ENCODE results near the gene MALAT1. TPM values are rescaled to one million over a fixed set of nuclear protein-coding genes. Genes with fewer than 3 reads are reported as not detected.
"Not testable (repeated sequence)": the region's sequence is repeated elsewhere in the genome, so short reads cannot be mapped to it uniquely, and the experiment has no call there.

Gene MALAT1
- total RNA-seq, 2 experiments from 2014 or later, result 2,463 to 2,829 TPM

DNA sequence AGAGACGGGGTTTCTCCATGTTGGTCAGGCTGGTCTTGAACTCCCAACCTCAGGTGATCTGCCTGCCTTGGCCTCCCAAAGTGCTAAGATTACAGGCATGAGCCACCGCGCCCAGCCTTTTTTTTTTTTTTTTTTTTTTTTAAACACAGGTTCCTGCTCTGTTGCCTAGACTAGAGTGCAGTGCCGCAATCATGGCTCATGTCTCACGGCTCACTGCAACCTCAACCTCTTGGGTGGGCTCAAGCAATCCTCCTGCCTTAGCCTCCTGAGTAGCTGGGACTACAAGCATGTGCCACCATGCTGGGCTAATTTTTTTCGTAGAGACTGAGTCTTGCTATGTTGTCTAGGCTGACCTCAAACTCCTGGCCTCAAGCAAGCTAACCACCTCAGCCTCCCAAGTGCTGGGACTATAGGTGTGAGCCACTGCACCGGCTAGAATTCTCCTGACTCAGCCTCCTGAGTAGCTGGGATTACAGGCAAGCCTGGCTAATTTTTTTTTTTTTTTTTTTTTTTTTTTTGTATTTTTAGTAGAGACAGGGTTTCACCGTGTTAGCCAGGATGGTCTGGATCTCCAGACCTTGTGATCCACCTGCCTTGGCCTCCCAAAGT lies 20.2 kb downstream of the MALAT1 start:
- not testable (repeated sequence) for H3K36me3 Mint-ChIP-seq, DNase-seq, H3K27ac Mint-ChIP-seq, H3K9me3 Mint-ChIP-seq, H3K27me3 Mint-ChIP-seq, H3K4me3 Mint-ChIP-seq
- H3K4me1 Mint-ChIP-seq, result peaks cover 26% of the 10 kb centered on the region

DNA sequence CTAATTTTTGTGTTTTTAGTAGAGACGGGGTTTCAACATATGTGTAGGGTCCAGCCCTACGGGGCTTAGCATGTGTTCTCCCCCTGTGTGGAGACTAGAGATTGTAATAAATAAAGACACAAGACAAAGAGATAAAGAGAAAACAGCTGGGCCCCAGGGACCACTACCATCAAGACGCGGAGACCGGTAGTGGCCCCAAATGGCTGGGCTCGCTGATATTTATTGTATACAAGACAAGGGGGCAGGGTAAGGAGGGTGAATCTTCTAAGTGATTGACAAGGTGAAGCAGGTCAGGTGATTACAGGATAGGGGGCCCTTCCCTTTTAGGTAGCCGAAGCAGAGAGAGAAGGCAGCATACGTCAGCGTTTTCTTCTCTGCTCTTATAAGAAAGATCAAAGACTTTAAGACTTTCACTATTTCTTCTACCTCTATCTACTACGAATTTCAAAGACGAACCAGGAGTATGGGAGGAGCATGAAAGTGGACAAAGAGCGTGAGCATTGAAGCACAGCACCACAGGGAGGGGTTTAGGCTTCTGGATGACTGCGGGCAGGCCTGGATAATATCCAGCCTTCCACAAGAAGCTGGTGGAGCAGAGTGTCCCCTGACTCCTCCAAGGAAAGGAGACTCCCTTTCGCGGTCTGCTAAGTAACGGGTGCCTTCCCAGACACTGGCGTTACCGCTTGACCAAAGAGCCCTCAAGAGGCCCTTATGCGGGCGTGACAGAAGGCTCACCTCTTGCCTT lies 23.1 kb downstream of the MALAT1 start:
- Mint-ChIP-seq H3K36me3 (peaks cover 11% of the 10 kb centered on the region), H3K4me1 (peaks cover 32% of the 10 kb centered on the region), H3K4me3 (peak overlapping the region; percentile 71), H3K27ac (peak overlapping the region; percentile 77)
- not testable (repeated sequence) for H3K27me3 Mint-ChIP-seq, DNase-seq, H3K9me3 Mint-ChIP-seq

DNA sequence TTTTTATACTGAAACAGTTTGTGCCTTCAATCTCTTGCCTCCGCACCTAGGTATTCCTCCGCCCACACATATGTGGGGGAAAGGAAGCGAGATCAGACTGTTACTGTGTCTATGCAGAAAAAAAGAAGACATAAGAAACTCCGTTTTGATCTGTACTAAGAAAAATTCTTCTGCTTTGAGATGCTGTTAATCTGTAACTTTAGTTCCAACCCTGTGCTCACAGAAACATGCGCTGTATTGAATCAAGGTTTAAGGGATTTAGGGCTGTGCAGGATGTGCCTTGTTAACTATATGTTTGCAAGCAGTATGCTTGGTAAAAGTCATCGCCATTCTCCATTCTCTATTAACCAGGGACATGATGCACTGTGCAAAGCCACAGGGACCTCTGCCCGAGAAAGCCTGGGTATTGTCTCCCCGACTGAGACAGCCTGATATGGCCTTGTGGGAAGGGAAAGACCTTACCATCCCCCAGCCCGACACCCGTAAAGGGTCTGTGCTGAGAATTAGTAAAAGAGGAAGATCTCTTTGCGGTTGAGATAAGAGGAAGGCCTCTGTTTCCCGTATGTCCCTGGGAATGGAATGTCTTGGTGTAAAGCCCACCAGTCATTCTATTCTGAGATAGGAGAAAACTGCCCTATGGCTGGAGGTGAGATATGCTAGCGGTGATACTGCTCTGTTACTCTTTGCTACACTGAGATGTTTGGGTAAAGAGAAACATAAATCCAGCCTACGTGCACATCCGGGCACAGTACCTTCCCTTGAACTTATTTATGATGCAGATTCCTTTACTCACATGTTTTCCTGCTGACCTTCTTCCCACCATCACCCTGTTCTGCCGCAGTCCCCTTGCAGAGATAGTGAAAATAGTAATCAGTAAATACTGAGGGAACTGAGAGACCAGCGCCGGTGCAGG lies 24.1 kb downstream of the MALAT1 start:
- DNase-seq, result peak; percentile 43
- peak overlapping the region; percentile 82 for H3K27ac Mint-ChIP-seq
- peaks cover 35% of the 10 kb centered on the region for H3K4me1 Mint-ChIP-seq
- H3K36me3 Mint-ChIP-seq, result peaks cover 14% of the 10 kb centered on the region
- H3K9me3 Mint-ChIP-seq, H3K27me3 Mint-ChIP-seq: not testable (repeated sequence)
- H3K4me3 Mint-ChIP-seq, result peak overlapping the region; percentile 71

DNA sequence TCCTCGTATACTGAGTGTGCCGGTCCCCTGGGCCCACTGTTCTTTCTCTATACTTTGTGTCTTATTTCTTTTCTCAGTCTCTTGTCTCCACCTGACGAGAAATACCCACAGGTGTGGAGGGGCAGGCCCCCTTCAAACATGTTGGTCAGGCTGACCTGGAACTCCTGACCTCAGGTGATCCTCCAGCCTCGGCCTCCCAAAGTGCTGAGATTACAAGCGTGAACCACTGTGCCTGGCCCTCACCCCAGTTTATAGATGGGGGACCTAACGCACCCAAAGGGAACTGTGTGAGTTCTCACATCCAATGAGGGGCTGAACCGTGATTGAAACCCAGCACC lies 24.8 kb downstream of the MALAT1 start:
- H3K4me3 Mint-ChIP-seq, result peak overlapping the region; percentile 71
- peaks cover 14% of the 10 kb centered on the region for H3K36me3 Mint-ChIP-seq
- H3K27ac Mint-ChIP-seq, result peak overlapping the region; percentile 82
- H3K9me3 Mint-ChIP-seq, DNase-seq, H3K27me3 Mint-ChIP-seq: not testable (repeated sequence)
- H3K4me1 Mint-ChIP-seq, result peaks cover 35% of the 10 kb centered on the region

DNA sequence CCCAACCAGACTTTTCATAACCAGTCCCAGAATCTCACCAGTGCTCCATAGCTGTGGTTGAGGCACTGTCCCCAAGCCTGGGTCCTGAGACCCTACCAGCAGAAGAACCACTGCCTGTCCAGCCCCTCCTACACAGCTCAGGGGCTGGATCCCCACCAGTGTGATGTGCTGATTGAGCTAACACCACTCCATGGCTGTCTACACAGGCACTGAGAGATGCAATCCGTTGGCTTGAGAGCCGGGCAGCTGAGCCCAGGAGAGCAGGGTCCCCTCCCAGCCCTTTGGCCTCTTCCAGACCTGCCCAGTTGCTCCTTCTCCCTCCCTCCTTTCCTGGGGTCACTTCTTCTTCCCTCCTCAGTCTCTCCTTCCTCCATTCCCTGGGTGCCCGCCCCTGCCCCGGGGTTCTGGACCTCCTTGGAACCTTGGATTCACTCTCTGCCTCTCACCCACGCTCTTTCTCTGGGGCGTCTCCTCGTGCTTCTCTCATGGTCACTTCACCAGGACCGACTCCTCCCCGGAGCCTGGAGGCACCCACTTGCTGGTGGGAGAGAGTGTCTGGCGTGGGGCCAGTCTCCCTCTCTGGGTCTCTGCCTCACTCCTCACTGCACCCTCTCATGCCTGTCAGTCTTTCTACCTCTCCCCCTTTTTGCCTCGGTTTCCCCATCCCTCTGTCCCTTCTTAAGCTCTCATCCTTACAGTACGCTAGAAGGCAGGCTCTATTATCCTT lies 25.3 kb downstream of the MALAT1 start:
- peak overlapping the region; percentile 71 for H3K4me3 Mint-ChIP-seq
- peaks cover 39% of the 10 kb centered on the region for H3K4me1 Mint-ChIP-seq
- peaks cover 18% of the 10 kb centered on the region for H3K36me3 Mint-ChIP-seq
- no peak for DNase-seq
- H3K27me3 Mint-ChIP-seq, result no peaks in the 10 kb centered on the region
- H3K9me3 Mint-ChIP-seq, result peaks cover 4% of the 10 kb centered on the region
- H3K27ac Mint-ChIP-seq, result peak overlapping the region; percentile 87

DNA sequence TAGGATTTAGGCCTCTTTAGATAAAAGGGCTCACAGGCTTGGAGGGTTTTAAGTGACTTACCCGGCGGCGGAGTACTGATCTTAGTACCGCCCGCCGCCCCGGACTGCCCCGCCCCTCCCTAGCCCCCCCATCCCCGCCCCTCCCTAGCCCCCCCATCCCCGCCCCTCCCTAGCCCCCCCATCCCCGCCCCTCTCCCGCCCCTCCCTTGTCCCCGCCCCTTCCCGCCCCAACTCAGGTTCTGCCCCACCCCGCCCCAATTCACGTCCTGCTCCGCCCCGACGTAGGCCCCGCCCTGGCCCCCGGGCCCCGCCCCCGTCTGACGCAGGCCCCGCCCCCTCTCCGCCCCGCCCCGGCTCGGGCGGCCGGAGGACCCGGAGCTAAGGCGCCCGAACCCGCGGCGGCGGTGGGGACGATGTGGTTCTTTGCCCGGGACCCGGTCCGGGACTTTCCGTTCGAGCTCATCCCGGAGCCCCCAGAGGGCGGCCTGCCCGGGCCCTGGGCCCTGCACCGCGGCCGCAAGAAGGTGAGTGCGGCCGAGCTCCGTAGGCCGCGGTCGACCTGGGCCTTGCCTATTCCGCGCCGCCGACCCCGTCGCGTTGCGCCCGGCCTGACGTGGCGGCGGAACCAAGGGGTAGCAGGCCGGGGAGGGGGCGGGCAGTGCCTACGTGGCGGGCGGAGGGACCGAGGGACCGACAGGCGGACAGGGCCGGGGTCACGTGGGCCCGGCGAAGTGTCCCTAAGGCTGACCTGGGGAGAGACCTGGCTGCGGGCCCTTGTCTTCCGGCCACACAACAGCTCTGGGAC lies 26.1 kb downstream of the MALAT1 start, which contains the start of gene SCYL1:
SCYL1 (plus strand) TSS at position 343 of the 805 bp plus-strand sequence; CDS start at position 414, 71 bp downstream.
- peak; percentile 76 for DNase-seq
- H3K9me3 Mint-ChIP-seq, result peaks cover 4% of the 10 kb centered on the region
- peak within 1 kb of the TSS; percentile 94 for H3K4me3 Mint-ChIP-seq
- H3K27ac Mint-ChIP-seq, result peak within 1 kb of the TSS; percentile 87
- H3K4me1 Mint-ChIP-seq, result peaks cover 46% of the 10 kb centered on the region
- peaks cover 18% of the 10 kb centered on the region for H3K36me3 Mint-ChIP-seq
- no peaks in the 10 kb centered on the region for H3K27me3 Mint-ChIP-seq

DNA sequence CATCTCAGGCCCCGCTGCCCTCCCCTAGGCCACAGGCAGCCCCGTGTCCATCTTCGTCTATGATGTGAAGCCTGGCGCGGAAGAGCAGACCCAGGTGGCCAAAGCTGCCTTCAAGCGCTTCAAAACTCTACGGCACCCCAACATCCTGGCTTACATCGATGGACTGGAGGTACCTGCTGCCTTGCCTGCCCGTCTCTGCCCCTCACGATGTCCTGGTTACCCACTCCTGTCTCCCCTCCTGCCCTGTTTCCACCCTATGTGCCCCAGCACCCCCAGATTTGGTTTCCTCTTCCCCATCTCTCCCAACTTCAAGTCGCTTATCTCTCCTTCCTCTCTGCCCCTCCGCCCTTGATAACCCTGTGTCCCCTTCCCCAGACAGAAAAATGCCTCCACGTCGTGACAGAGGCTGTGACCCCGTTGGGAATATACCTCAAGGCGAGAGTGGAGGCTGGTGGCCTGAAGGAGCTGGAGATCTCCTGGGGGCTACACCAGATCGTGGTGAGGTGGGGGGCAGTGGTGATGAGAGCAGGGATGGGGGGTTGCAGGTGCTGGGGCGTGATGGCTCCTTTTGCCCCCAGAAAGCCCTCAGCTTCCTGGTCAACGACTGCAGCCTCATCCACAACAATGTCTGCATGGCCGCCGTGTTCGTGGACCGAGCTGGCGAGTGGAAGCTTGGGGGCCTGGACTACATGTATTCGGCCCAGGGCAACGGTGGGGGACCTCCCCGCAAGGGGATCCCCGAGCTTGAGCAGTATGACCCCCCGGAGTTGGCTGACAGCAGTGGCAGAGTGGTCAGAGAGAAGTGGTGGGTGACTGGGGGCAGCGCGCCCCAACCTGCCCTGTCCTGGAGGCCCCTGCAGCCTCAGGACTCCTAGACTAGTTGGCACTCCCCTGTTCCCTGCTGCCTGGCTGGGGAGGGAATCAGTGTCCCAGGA lies 27.0 kb downstream of the MALAT1 start:
- H3K36me3 Mint-ChIP-seq, result peaks cover 21% of the 10 kb centered on the region
- peak overlapping the region; percentile 69 for H3K27ac Mint-ChIP-seq
- peaks cover 4% of the 10 kb centered on the region for H3K9me3 Mint-ChIP-seq
- no peak for DNase-seq
- H3K4me3 Mint-ChIP-seq, result peak overlapping the region; percentile 94
- H3K4me1 Mint-ChIP-seq, result peaks cover 49% of the 10 kb centered on the region
- H3K27me3 Mint-ChIP-seq, result no peaks in the 10 kb centered on the region

DNA sequence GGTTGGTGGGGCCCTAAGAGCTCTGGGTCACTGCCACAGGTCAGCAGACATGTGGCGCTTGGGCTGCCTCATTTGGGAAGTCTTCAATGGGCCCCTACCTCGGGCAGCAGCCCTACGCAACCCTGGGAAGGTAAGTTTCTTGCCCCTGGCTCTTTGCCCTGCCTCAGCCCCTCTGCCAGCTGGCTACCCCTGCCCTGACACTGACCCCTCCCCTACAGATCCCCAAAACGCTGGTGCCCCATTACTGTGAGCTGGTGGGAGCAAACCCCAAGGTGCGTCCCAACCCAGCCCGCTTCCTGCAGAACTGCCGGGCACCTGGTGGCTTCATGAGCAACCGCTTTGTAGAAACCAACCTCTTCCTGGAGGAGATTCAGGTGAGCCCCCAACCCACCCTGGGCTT lies 27.9 kb downstream of the MALAT1 start:
- H3K27ac Mint-ChIP-seq, result no peak overlapping the region
- no peaks in the 10 kb centered on the region for H3K27me3 Mint-ChIP-seq
- peak overlapping the region; percentile 94 for H3K4me3 Mint-ChIP-seq
- peaks cover 21% of the 10 kb centered on the region for H3K36me3 Mint-ChIP-seq
- peaks cover 47% of the 10 kb centered on the region for H3K4me1 Mint-ChIP-seq
- DNase-seq, result no peak
- H3K9me3 Mint-ChIP-seq, result peaks cover 4% of the 10 kb centered on the region

DNA sequence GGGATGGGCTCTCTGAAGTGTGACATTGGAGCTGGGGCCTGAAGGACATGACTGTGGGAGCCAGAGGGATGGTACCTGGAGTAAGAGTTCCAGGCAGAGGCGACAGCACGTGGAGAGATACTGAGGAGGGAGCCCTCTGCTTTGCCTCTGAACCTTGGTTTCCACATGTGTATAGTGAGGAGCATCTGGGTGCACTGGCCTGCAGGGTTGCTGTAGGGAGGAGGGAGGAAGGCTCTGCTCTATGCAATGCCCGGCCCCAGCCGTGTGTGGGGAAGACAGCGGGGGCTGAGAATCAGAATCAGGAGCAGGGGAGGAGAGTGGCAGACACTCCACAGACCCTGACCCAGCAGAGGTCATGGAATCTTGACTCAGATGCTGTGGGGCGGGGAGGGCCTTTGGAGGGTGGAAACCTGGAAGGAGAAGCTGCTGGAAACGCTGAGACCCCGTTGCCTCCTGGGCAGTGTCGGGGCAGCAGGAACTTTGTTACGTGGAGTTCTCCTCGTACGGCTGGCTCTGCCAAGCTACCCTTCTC lies 30.0 kb downstream of the MALAT1 start:
- H3K9me3 Mint-ChIP-seq, result peaks cover 4% of the 10 kb centered on the region
- no peak overlapping the region for H3K4me3 Mint-ChIP-seq
- peaks cover 23% of the 10 kb centered on the region for H3K36me3 Mint-ChIP-seq
- H3K4me1 Mint-ChIP-seq, result peaks cover 28% of the 10 kb centered on the region
- no peak for DNase-seq
- no peaks in the 10 kb centered on the region for H3K27me3 Mint-ChIP-seq
- H3K27ac Mint-ChIP-seq, result peak overlapping the region; percentile 4

DNA sequence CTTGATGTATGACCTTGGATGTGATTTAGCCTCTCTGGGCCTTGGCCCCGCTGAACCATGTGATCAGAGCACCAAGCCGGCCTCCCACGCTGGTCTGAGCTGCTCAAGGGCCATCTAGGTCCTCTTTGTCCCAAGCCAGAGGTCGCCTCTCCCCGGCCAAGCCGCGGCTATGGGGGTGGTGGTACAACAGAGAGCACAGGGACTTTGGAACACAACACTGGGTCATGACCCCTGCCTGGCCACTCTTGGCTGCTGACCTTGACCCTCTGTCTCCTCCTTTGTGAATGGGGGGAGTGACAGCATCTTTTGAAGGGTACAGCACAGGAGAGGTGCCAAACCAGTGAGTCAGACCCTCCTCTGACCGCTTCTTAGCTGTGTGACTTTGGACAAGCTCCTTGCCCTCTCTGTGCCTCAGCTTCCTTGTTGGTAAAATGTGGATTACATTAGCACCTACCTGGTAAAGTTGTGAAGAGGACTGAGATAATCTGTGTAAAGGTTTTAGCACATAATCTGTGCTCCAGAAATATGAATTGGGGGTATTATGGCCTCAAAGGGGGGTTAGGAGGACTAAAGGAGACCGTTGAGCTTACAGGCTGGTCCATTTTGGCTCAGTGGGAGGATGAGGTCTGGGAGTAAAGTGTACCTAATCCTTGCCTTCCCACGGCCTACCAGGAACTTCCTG lies 30.8 kb downstream of the MALAT1 start:
- Mint-ChIP-seq H3K27me3 (no peaks in the 10 kb centered on the region), H3K9me3 (no peaks in the 10 kb centered on the region), H3K27ac (peak overlapping the region; percentile 71), H3K36me3 (peaks cover 19% of the 10 kb centered on the region), H3K4me3 (no peak overlapping the region), H3K4me1 (peaks cover 22% of the 10 kb centered on the region)
- no peak for DNase-seq

DNA sequence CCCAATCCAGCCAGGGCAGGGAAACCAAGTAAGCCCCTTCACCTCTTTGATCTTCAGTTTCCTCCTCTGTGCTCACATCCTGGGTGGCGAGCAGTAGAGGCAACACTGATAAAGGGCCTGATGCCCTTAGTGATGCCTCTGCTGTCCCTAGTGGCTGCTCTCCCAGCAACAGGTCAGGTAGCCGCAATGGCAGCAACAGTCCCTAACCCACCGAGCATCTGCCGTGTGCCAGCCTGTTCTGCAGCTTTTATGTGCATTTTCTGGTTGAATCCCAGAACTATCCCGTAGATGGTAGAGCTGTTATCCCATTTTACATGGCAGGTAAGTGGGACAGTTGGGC lies 31.3 kb downstream of the MALAT1 start:
- H3K27ac Mint-ChIP-seq, result peak overlapping the region; percentile 71

DNA sequence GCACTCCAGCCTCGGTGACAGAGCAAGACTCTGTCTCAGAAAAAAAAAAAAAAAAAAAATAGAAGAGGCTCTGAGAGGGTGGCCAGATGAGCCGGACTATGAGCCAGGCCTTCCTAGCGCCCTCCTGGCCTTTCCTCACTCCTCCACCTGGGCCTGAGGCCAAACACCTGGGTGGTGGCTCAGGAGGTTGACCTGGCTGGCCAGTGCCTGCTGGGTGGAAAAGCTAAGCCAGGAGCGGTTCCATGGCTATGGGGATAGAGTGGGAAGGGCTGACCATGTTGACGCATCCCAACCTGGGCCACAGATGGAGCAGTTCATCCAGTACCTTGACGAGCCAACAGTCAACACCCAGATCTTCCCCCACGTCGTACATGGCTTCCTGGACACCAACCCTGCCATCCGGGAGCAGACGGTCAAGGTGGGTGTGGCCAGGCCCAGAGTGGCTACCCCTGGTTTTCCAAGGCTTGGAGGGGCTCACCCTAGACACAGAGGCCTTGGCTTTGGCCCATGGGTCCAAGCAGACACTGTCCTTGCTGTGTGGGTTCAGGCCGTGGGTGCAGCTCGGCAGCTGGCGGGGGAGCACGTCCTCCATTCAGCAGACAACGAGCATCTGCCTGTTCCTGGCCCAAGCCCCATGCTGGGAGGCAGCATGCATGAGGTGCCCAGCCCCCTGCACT lies 33.7 kb downstream of the MALAT1 start:
- Mint-ChIP-seq H3K27me3 (no peaks in the 10 kb centered on the region), H3K4me3 (no peak overlapping the region), H3K4me1 (peaks cover 17% of the 10 kb centered on the region), H3K9me3 (no peaks in the 10 kb centered on the region), H3K36me3 (peaks cover 10% of the 10 kb centered on the region), H3K27ac (no peak overlapping the region)
- DNase-seq, result no peak

More for the DNA sequence above, 31.3 kb downstream of the MALAT1 start:
- H3K27me3 Mint-ChIP-seq, result no peaks in the 10 kb centered on the region
- no peak for DNase-seq
- H3K36me3 Mint-ChIP-seq, result peaks cover 19% of the 10 kb centered on the region
- H3K9me3 Mint-ChIP-seq, result no peaks in the 10 kb centered on the region
- H3K4me3 Mint-ChIP-seq, result no peak overlapping the region
- H3K4me1 Mint-ChIP-seq, result peaks cover 22% of the 10 kb centered on the region
